Stimulated activated CD8-positive, alpha-beta memory T cell treated with anti-CD3 and anti-CD28 coated beads, Interleukin-15, amount 100 ng/mL, for 1 hour (primary cell): ENCODE results near the gene ICE1.
A peak's percentile ranks its signal among the peaks of the same experiment; 100 is the strongest.
"Not testable (repeated sequence)": the region's sequence is repeated elsewhere in the genome, so short reads cannot be mapped to it uniquely, and the experiment has no call there.

ENCODE experiments used
- DNase-seq: peaks from one replicate; pipeline ENCODE4 v3.0.0-alpha.2; 2020; ENCODE audit warnings: low read depth

The ICE1 gene, protein sequence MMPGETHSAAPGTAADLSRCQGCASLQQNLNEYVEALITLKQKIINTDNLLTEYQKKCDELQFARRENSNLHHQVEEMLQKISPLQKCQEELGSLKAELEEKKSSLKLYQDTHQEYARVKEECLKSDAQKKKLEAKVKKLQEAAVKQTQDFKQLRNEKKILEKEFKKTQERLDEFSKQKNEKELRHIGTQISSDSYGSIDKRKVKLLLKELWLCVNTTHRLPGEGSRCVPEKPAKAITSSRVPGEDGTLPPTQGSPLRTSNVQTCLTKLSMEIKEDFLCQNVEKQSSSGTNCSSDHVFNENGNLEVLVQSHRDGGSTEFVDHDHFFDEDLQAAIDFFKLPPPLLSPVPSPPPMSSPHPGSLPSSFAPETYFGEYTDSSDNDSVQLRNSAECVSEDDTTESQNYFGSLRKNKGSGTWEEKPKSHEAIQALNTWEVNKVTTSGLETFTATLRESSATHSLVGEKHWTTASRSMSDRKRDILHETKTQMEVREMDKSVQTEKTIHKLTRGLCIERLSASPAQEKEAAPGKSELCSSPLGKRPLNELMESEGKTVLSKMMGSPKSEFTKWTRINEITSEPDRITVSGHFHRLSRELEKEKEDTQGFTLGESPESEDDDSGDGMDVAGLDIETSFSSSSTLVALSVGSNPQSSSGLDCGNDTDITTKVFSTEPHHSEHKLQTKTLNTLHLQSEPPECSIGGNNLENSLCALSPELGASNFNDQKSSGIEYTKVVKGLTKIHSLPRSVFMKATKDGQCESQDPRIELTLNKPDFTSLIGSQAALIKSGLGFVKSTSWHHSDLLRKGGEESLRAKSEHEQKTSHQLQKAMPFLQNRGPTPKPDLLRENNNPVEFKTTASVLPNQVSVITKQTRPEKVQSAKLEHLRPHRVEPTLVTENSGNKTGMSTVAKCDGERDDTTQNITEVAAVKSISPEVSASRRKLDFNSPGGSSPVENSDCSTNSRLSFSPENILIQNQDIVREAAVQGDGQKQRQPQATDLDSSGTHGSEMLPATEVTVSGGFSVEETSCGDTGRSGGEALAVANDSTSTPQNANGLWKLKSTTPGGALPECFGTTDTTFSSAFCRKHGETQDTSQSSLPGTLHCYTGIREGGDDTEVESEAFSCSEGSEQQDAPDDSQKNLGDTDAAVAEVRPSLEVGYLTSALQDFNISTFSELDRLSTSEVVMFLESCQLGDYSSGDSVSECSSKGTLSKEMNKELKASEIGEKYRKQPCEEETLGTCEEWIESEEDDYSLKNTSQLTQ (N-terminal part only)

DNA sequence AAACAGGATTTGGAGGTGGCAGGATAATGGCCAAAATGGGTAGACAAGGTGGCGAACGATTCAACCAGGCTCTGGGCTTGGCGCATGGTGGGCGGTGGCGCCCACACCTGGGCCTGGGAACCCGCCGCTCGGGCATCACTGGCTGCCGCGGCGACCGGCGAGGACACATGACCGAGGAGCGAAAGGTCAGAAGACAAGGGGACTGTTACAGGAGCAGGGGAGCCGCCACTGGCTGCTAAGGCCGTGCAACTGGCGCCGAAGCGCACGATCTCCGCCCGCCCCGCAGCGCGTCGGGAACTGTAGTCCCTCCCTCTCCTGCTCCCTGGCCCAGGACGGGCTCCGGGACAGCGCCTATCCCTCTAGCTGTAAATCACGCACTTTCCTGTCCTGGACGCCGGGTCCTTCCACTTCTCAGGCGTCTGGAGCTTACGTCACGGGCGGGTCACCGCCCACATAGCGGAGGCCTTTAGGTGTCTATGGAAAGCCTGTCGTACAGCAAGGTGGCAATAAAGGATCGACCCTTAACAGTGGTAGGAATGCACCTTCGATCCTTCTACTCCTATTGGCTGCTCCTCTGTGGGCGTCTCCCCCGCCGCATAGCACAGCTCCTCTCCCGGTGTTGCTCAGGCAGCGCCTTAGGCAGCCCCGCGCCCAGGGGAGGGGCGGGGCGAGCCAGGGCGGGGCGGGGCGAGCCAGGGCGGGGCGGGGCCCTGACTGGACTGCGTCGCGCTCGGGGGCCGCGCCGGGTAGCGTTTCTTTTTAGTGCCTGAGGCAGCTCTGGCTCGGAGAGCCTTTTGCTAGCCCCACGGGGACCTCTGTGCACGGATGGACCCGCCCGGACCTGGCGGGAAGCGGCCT, at the start of gene ICE1:
ICE1 (plus strand) TSS at position 717 of the 858 bp plus-strand sequence. CDS start 239 bp downstream, outside the sequence.
- DNase-seq: peak; percentile 92

DNA sequence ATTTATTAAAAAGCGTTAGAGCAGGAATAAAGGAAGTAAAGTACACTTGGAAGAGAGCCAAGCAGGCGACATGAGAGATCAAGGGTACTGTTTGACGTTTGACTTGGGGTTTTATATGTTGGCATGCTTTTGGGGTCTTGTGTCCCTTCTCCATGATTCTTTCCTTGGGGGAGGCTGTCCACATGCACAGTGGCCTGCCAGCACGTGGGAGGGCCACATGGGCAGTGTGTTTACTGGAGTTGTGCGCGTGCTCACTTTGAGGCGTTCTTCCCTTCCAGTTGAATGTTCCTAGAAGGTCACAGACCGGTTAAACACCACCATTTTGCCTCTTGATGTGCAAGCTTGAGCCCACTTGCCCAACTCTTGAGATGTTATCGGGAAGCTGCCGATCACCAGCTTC, 49.5 kb upstream of the ICE1 start:
- no peak for DNase-seq

DNA sequence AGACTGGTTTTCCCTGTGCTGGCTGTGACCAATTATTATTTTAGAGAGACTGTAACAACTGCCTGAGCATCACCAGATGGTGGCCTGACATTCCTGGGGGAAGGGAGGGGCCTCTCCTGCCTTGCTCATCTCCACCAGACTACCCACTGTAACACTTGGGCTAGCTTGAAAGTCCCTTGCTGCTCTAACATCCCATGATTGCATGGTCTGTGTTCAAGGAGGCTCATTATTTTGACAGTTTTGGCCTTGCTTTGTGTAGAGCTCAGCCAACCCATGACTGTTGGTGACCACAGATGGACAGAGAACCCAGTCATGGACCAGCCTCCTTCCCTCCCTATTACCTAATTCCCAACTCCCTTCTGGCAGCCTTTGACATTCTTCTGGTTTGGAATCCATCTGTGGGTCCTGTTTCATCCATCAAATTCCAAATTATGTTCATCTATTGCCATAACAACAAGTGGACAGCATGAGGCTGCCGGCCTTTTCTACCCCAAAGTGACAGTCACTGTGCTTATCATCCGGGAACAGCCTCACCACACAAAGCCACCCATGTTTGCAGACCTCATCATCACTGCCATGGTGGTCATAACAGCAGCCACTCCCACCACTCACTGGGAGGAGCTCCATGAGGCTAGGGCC, 49.0 kb upstream of the ICE1 start:
- no peak for DNase-seq

DNA sequence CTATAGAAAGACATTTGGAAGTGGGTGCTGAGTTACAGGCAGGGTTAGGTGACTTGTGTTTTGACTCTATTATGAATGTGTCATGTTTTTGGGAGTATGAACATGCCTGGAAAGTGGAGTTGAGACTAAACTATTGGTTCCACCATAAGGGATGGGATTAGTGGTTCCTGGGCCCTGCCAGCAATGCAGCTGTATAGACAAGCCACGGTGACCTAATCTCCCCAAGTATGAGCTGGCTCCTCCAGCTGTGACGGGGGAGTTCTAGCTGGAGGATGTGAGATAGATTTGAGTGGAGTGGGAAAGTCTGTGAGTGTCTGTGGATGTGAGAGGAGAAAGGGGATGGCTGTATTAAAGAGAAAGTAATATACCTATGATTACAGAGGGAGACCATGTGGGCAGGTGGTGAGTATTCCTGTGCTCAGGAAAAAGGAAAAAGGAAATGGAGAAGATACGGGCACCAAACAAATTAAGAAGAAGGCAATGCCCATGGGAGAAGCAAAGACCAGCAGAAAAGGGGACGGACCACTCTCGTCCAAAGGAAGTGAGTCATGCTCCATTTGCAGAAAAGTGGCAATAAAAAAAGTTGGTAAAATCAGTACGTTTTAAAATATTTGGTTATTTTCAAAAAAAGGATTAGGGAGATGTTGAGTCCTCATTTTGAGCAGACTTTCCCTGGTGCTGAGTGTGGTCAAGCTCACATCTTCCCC, 48.3 kb upstream of the ICE1 start:
- no peak for DNase-seq

DNA sequence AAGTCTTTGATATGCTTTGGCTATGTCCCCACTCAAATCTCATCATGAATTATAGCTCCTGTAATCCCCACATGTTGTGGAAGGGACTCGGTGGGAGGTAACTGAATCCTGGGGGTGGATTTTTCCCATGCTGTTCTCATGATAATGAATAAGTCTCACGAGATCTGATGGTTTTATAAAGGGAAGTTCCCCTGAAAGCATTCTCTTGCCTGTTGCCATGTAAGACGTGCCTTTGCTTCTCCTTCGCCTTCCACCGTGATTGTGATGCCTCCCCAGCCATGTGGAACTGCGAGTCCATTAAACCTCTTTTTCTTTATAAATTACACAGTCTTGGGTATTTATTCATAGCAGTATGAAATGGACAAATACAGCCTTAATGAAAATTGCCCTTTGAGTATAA, 44.7 kb upstream of the ICE1 start:
- no peak for DNase-seq

DNA sequence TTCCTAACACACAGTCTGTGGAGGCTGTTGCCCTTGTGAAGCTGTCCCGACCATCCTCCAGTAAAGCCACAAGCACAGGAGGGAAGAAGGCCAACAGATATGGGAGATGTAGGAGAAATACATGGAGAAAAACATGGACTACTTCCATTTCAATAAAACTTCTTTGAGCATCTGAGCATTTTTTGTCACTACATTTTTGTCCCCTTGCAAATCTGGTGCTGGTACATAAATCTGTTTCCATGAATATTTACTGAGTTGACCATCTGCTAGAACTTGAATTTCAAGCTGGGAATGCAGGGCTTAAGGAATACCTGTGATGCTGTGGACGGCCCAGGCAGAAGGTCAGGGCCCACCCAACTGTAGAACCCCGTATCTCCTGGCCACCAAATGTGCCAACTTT, 43.9 kb upstream of the ICE1 start:
- no peak for DNase-seq

DNA sequence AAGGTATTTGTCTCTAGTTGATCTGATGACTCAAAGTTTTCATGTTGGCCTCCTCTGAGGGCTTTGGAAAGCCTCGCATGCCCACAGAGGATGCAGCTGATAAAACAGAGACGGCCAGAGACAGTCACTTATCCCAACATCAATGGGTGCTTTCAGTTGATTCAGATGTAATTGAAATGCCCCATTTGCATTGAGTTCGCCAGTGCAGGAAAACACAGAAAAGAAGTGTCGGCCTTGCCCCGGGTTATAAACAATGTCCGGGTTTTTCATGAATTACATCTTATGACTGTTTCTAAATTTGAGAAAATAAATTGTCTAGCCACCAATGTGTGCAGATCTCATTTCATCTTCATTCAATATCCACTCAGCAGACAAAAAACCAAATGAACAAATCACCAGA, 42.2 kb upstream of the ICE1 start:
- DNase-seq: no peak

DNA sequence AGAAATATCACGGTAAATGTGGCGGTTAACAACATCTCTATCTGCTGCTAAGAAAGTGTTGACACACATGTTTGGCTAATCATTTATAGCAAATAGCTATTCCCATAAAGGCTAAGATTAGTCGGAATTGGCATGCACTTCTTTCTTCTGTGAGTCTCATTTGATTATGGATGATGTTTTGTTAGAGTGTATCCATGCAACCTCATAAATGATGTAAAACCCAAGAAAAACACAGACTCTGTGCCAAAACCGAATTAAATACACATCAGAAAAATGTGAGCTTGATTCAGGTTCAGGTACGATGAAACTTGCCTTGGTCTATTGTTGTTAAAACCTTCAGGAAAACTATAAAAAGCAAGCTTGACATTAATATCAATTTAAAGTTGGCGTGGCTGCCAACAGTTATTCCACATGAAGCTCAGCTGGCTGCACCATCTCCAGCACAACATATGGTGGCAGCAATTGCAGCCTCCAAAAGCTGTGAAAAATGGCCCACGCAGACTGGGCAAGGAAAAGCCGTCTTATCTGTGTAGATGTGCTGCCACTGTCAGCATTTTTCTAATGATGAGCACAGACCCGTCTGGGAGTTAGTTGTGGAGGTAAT, 41.1 kb upstream of the ICE1 start:
- DNase-seq: no peak

DNA sequence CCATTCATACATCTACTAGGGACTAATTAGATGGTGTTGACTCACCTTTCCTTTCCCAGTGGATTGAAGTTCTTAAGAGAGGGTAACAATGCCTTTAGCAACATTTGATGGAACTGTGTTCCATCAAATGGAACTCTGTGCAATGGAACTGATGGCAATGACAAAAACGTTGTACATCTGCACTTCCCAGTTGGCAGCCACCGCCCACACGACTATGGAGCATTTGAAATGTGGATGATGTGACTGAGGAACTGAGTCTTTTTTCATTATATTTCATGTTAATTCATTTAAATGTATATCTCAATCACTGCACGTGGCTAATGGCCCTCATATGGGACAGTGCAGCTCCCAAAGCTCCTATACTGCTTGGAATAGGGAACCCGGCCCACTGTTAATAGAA, 39.0 kb upstream of the ICE1 start:
- no peak for DNase-seq

DNA sequence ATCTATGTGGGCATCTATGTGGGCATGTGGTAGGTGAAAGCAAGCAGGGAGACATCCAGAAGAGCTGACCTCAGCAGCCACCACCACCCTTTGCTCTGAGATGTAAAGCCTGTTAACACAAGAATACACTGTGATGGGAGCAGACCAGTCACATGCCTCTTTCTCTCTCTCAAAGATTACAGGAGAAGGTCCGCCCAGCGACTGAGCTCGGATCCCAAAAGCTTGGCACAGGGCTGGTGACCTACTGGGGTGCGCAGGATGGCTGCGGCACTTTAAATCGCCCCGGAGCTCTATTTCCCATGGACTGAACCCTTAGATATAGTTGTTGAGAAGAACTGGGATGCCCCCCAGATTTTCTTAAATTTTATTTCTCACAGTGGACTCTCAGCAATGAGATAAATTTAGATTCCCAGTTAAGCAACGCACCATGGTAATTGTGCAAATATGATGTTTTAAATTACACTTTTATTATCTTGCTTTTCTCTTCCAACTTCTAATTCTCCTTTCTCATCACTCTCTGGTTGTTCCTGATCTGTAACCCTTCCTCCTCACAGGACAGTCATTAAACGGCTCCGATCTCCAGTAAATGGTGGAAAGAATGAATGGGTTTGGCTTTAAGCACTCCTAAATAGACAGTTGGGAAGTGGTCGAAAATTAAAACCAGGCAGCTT, 37.7 kb upstream of the ICE1 start:
- no peak for DNase-seq

DNA sequence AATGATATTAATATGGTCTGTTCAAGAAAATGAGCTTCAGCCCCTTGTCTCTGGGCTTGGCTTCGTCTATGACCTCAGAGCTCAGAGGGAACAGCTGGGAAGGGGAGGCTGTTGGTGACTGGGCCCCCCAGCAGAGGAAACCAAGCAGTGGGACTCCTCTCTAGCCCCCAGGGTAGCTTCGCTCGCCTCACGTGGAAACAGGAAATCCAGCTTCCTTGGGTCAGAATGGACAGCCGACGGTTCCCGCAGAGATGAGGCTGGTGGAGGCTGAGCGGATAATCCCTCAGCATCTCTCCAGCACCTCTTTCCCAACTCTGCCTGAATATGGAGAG, 37.2 kb upstream of the ICE1 start:
- no peak for DNase-seq

DNA sequence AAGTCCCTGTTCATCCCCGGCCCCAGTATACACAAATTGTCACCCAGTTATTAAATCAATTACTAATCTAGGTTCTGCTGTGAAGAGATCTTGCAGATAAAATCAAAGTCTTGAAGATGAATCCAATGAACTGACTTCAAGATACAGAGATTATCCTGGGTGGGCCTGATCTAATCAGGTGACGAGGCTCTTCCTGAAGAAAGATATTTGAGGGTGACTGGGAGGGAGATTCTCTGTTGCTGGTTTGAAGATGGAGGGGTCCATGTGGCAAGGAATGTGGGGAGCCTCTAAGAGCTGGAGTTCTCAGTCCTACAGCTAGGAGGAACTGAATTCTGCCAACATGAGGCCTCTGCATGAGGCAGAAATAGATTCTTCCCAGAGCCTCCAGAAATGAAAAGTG, 36.1 kb upstream of the ICE1 start:
- no peak for DNase-seq

DNA sequence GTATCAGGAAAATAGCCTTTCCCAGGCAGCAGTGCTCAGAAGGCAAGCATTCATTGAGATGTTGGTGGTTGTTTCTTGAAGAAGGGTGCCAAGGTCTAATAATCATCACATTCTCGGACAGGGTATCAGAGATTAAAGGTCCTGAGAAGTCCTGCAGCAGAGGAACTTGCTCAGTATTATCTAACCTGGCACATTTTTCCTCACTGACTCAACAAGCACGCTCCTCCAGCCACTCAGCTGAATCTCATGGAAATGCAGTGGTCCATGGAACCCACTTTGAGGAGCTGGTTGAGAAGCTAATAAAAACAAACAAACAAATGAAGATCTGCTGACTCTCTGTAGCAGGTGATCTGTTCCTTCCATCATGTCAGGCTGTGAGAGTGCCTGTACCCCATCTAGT, 35.3 kb upstream of the ICE1 start:
- no peak for DNase-seq

DNA sequence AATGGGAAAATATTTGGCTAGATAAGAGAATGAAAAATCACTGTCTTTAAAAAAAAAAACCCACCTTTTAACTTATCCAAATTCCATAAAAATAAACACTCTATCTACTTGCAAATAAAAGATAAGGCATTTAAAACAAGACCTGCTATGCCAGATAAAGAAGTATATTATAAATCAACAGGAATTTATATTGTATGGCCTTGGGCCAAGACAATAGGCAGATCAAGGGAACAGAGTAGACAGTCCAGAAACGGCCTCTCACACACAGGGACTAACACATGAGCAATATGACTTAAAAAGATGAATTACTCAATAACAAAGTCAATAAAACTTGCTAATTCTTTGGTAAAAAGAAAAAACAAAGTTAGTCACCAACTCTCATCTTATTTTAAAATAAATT, 34.7 kb upstream of the ICE1 start:
- DNase-seq: no peak

DNA sequence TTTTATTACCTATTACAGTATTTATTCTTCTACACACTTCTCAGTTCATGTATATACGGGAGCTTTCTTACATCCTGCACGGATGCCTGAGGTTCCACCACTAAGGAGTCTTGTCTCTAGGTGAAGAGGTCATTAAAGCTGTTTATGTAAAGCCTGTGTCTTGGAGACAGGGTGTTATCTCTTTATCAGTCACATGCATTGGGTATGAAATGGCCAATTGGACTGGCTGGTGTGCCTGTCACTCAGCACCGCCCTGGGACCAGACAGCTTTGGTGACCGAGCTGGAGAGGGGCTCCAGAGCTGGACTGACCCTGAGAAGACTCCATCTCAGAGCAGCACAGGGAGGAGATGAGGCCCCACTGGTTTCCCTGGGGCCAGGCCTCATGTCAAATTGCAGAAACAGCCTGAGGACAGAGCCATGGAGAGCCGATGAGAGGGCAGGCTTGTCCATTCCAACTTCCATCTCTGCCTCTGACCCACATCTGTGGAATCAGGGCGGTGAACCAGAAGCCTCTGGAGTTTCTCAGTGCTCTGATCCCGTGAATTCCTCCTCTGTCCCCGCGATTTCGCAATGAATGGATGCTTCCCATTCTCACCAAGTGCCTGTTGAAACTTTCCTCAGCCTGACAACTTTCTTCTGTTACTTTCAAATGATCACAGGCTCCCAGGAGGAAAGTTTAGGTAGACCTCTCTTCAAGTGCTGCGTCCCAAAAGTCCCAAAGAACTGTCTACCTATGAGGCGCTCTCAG, 32.2 kb upstream of the ICE1 start:
- not testable (repeated sequence) for DNase-seq

DNA sequence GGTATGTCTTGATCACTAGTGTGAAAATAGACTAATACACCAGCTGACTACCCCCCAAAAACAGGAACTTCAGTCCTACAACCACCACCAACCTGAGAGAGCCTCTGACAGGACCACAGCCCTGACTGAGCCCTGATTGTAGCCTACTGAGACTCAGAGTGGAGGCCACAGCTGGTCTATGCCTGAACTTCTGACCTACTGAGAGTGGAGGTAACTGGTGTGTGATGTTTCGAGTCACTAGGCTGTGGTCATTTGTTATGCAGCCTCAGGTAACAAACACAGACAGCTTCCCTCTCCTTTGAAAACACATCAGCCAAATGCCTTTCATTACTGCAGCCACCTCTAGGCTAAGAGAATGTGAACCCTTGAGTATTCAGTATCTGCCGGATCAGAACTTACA, 30.0 kb upstream of the ICE1 start:
- DNase-seq: not testable (repeated sequence)

DNA sequence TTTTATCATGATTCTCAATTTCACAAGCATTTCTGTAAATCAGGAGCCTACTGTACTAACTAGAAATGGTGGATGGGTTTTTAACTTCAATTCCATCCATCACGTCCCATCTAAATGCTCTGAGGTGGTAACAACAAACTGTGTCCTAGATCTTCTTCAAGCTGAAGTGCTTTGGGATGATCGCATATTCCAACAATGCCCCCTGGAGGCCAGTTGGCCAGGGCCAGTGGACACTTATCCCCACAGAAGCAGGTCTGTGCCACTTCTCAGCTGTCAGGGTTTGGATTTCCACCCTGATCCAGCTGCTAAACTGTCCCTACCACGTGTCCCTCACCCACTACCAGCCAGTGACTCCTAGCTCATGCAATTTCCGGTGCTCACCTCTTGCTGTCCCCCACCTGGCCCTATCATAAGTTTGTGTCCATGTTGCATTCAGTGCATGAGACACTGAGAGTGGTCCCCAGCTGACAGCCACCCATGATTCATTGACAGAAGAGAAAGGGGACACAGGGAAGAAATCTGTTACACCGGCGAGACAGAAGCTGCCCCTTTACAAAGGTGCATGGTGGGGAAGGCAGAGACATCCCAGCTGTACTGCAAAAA, 28.0 kb upstream of the ICE1 start:
- DNase-seq: not testable (repeated sequence)

DNA sequence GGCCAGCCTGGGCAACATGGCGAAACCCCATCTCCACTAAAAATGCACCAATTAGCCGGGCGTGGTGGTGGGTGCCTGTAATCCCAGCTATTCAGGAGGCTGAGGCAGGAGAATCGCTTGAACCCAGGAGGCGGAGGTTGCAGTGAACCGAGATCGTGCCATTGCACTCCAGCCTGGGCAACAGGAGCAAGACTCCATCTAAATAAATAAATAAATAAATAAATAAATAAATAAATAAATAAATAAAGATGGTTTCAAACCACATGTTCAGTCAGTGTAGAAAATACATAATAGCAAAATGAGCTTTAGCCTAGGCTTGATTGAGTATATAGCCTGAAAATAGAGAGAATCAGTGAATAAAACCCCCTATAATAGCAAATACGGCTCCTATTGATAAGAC, 27.4 kb upstream of the ICE1 start:
- DNase-seq: not testable (repeated sequence)
